Pancreas (tissue), 10 donors: ENCODE data around the gene MS4A3. TPM values are rescaled to one million over a fixed set of nuclear protein-coding genes. Genes with fewer than 3 reads are reported as not detected.
"Not testable (repeated sequence)": the region's sequence is repeated elsewhere in the genome, so short reads cannot be mapped to it uniquely, and the experiment has no call there.

Source experiments
- ATAC-seq, 4 donors: fragments of 200-7000 bp; cut with Tn5 transposase; one replicate each; pipeline versions ENCODE4 v1.8.0 to v1.9.1; 2020; ENCODE audit warnings: mild to moderate bottlenecking in 4 of 4, moderate library complexity in 4 of 4
- DNase-seq, 6 donors: peaks; one replicate each; pipeline ENCODE4 v3.0.0-alpha.2; 2020
- FAIRE-seq: peaks from 2 replicates; lab custom pipeline; 2012; peaks lifted over from hg19 to GRCh38; lab: Jason Lieb, UNC
- H3K27ac ChIP-seq, 4 donors: fragments of 200-600 bp; sonication (generic); 1 replicate in 3 of 4; 2 replicates in 1 of 4; pipeline versions ENCODE4 v1.5.0 to v1.8.0; 2020
- H3K27me3 ChIP-seq, 4 donors: fragments of 200-600 bp; one replicate each; pipeline ENCODE4 v1.8.0; 2021
- H3K36me3 ChIP-seq, 3 donors: fragments of 200-600 bp; sonication (generic) in 1 of 3; one replicate each; pipeline versions ENCODE4 v1.5.0 to v1.8.0; 2020 to 2021
- H3K4me1 ChIP-seq, 3 donors: fragments of 200-600 bp; one replicate each; pipeline ENCODE4 v1.8.0; 2021
- H3K4me3 ChIP-seq, 4 donors: fragments of 200-600 bp; sonication (generic) in 2 of 4; one replicate each; pipeline versions ENCODE4 v1.5.0 to v1.8.0; 2020 to 2021
- H3K9me3 ChIP-seq, 4 donors: fragments of 200-600 bp; one replicate each; pipeline ENCODE4 v1.8.0; 2021
- CTCF ChIP-seq, 4 donors: fragments of 200-600 bp; sonication (generic) in 3 of 4; IDR thresholded peaks; one replicate each; pipeline versions ENCODE4 v1.5.0 to v1.8.0; 2021; ENCODE audit warnings: antibody characterized with exemption in 4 of 4
- WGBS, 2 donors: extraction: QIAGEN DNeasy Blood & Tissue Kit; methylation state at CpG; one replicate each; pipeline ENCODE4 v1.1.7; 2013; 5-methylcytosine and 5-hydroxymethylcytosine counted together
- intact Hi-C, 3 donors: fragments of 100-400 bp; cut with DNase I; formaldehyde crosslinking; loops; one replicate each; pipeline versions ENCODE4 v1.11.1 to v1.14.2; 2022
- polyA plus RNA-seq, 2 donors: library from polyadenylated mRNA; stranded (reverse); fragments of 200-250 nt; gene quantifications; one replicate each; pipeline ENCODE4 v1.2.3, GENCODE V29; 2013
- total RNA-seq, 6 donors: library from RNA; stranded (reverse); fragmentation: NEBNext Ultra II Directional in 4 of 6; extraction: Animal tissue kit (Norgen Biotek cat#: 25700) in 4 of 6; gene quantifications; one replicate each; pipeline versions ENCODE4 v1.2.1 to v1.2.4, GENCODE V29; 2021 to 2023
- donor health status: healthy with polysubstance abuse.
- donor health status: DM: no; HTN: no; CAD: no; lungs with moderate emphysema.
- donor health status: DM: no; HTN: no; CAD: no.
- donor health status: control.
- donor health status: control.
- donor health status: Bipolar disorder and iron deficiency.
- donor health status: DM: yes; HTN: yes; CAD: no.
- donor health status: DM: no; HTN: no; CAD: no.
- donor health status: DM: no; HTN: no; CAD: no.
- donor health status: DM: yes; HTN: yes; CAD: no.

Gene MS4A3
- total and polyA plus RNA-seq, 8 donors = not detected

GRCh38 chr11:60040109-60040508 is 16.4 kb upstream of the MS4A3 start, which contains the start of gene OOSP2:
Gene OOSP2 (plus strand): TSS chr11:60040409. CDS start chr11:60040460, 51 bp downstream.
- no peak for ATAC-seq
- no peak for FAIRE-seq
- Histone ChIP-seq H3K36me3 (no peaks in the 10 kb centered on the region), H3K27me3 (no peaks in the 10 kb centered on the region), H3K4me3 (no peak within 1 kb of the TSS), H3K4me1 (no peaks in the 10 kb centered on the region), H3K27ac (no peak within 1 kb of the TSS), H3K9me3 (no peaks in the 10 kb centered on the region)
- intact Hi-C loops = no loop called here
- WGBS, 2 donors = 82 to 90% methylated on average over 8 of the region's 8 CpGs
- no peak for TF ChIP-seq CTCF (IDR thresholded peaks at IDR 0.05)
- no peak for DNase-seq

GRCh38 chr11:60050422-60050821 is 6.0 kb upstream of the MS4A3 start:
- H3K9me3 ChIP-seq, H3K4me1 ChIP-seq, FAIRE-seq, H3K27me3 ChIP-seq, H3K36me3 ChIP-seq, intact Hi-C loops, ATAC-seq, DNase-seq, H3K27ac ChIP-seq, H3K4me3 ChIP-seq: not testable (repeated sequence)

GRCh38 chr11:60050839-60051238 is 5.6 kb upstream of the MS4A3 start:
- H3K36me3 ChIP-seq, intact Hi-C loops, H3K4me3 ChIP-seq, H3K27me3 ChIP-seq, ATAC-seq, FAIRE-seq, H3K9me3 ChIP-seq, H3K4me1 ChIP-seq, DNase-seq, H3K27ac ChIP-seq: not testable (repeated sequence)
- 47 to 56% methylated on average over 3 of the region's 3 CpGs for WGBS, 2 donors

DNA sequence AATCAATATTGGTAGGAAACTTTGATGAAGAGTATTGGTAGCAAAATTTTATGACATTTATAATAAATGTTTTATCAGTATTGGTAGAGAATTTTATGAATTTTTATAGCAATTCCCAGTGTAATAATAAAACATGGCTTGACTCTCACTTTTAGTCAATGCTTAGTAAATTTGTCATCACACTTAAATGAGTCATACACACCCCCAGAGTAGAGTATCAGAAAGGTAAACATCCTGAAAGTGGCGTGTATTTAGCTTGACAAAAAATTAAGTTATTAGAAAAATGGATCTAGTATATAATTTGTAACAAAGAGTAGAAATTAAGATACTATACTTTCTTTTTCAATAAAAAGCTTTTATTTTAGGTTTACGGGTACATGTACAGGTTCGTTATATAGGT is 2.6 kb downstream of the MS4A3 start:
- Histone ChIP-seq H3K9me3 (no peaks in the 10 kb centered on the region), H3K27me3 (no peaks in the 10 kb centered on the region), H3K36me3 (no peaks in the 10 kb centered on the region), H3K27ac (no peak overlapping the region), H3K4me1 (no peaks in the 10 kb centered on the region), H3K4me3 (no peak overlapping the region)
- DNase-seq (no peak), ATAC-seq (no peak), FAIRE-seq (no peak)
- WGBS, 2 donors = 61 to 71% methylated on average over 3 of the region's 3 CpGs
- TF ChIP-seq CTCF (IDR thresholded peaks at IDR 0.05) = no peak
- intact Hi-C loops = no loop called here

GRCh38 chr11:60059521-60060240 is 3.2 kb downstream of the MS4A3 start:
- H3K4me1 ChIP-seq = no peaks in the 10 kb centered on the region
- FAIRE-seq (no peak), ATAC-seq (no peak), DNase-seq (no peak)
- no peak overlapping the region for H3K27ac ChIP-seq
- no peaks in the 10 kb centered on the region for H3K27me3 ChIP-seq
- H3K36me3 ChIP-seq = no peaks in the 10 kb centered on the region
- no peaks in the 10 kb centered on the region for H3K9me3 ChIP-seq
- intact Hi-C loops = no loop called here
- no peak overlapping the region for H3K4me3 ChIP-seq
- 85 to 91% methylated on average over 4 of the region's 4 CpGs for WGBS, 2 donors
- TF ChIP-seq CTCF (IDR thresholded peaks at IDR 0.05) = no peak

DNA sequence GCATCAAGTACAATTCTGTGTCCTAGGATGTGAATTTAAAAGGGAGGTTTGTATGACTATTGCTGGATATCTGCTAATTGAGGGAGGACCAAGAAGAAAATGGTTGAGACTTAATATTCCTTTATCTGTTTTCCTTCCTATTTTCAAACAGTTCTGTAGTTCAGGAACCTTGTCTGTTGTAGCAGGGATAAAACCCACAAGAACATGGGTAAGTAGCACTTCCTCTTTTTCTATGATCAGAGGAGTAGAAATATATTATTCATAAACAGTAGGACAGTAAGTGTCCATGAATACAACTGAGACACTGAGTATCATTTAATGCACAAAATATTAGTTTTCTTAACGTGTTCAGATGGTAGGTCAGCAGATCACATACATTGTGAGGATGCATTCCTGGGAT is 7.6 kb downstream of the MS4A3 start:
- intact Hi-C loops = no loop called here
- no peak for ATAC-seq
- H3K4me1 ChIP-seq = no peaks in the 10 kb centered on the region
- H3K9me3 ChIP-seq = no peaks in the 10 kb centered on the region
- no peak overlapping the region for H3K4me3 ChIP-seq
- H3K27me3 ChIP-seq = no peaks in the 10 kb centered on the region
- 54 to 73% methylated on average over 1 of the region's 1 CpG for WGBS, 2 donors
- no peak overlapping the region for H3K27ac ChIP-seq
- DNase-seq = no peak
- no peak for FAIRE-seq
- H3K36me3 ChIP-seq = no peaks in the 10 kb centered on the region
- TF ChIP-seq CTCF (IDR thresholded peaks at IDR 0.05) = no peak
